GOT3 (cell line): ENCODE measurements around the gene C19orf33.
"Not testable (repeated sequence)": the region's sequence is repeated elsewhere in the genome, so short reads cannot be mapped to it uniquely, and the experiment has no call there.

ENCODE experiments used
- DNase-seq: peaks from one replicate; lab custom pipeline; 2025; ENCODE audit warnings: mixed read lengths; lab: John Stamatoyannopoulos, UW

C19orf33 gene

GRCh38 chr19:38339011-38339410, 35.0 kb downstream of the C19orf33 start:
- not testable (repeated sequence) for DNase-seq

DNA sequence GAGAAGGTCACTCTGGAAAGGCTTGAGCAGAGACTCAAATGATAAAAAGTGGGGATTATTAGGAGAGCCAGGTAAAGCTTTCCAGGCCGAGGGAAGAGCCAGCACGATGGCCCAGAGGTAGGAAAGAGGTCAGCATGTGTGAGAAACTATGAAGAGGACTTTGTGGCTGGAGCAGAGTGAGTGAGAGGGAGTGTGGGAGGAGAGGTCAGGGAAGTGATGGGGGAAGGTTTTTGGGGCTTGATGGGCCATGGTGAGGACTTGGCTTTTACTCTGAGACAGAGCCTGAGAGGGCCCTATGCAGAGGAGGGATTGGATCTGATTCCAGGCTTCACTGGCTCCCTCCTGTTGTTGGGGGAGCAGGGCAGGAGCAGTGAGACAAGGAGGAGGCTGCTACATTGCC, 36.9 kb downstream of the C19orf33 start:
- DNase-seq: no peak

- no peak for DNase-seq
These were observed 42.8 kb downstream of the C19orf33 start for GRCh38 chr19:38346837-38347236.

GRCh38 chr19:38350883-38351282, 46.8 kb downstream of the C19orf33 start:
- no peak for DNase-seq

GRCh38 chr19:38351865-38352395, 47.9 kb downstream of the C19orf33 start:
- no peak for DNase-seq

DNA sequence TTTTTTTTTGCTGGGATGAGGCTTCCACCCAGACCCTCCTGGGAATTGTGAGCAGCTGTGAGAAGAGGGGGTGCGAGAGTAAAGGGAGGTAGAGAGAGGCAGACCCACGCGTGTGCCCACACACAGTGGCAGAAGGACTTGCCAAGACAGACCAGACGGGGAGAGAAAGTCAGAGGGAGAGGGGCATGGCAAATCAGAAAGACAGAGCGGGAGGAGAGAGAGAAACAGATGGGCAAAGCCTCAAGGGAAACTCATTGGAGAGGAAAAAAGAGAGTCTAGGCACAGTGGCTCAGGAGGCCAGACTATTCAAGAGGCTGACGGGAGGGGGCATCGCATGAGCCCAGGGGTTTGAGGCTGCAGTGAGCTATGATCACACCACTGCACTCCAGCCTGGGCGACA, 48.6 kb downstream of the C19orf33 start:
- no peak for DNase-seq
